NOMO-1 (cell line): ENCODE measurements around the gene BUB3.
"Not testable (repeated sequence)": the region's sequence is repeated elsewhere in the genome, so short reads cannot be mapped to it uniquely, and the experiment has no call there.

Experiments
- DNase-seq, 2 experiments: peaks; one replicate each; lab custom pipeline; 2025; ENCODE audit not compliant: unreplicated experiment in 2 of 2; lab: John Stamatoyannopoulos, UW

Gene BUB3

GRCh38 chr10:123153486-123154091 lies 613 bp upstream of the BUB3 start:
- DNase-seq: no peak

- DNase-seq: no peak
Observed at GRCh38 chr10:123154711-123155505, 706 bp downstream of the BUB3 start.

GRCh38 chr10:123156078-123156477 lies 1.9 kb downstream of the BUB3 start:
- no peak for DNase-seq

GRCh38 chr10:123157210-123157609 lies 3.0 kb downstream of the BUB3 start:
- DNase-seq: no peak

- DNase-seq: no peak
Observed at GRCh38 chr10:123158682-123159081, 4.5 kb downstream of the BUB3 start.

- no peak for DNase-seq
Observed at GRCh38 chr10:123160311-123160980, 6.2 kb downstream of the BUB3 start.

GRCh38 chr10:123164319-123164718 lies 10.1 kb downstream of the BUB3 start:
- no peak for DNase-seq

GRCh38 chr10:123165445-123166072 lies 11.4 kb downstream of the BUB3 start:
- no peak for DNase-seq

- no peak for DNase-seq
Observed at GRCh38 chr10:123166618-123167017, 12.4 kb downstream of the BUB3 start.

GRCh38 chr10:123170961-123171360 lies 16.8 kb downstream of the BUB3 start:
- no peak for DNase-seq

GRCh38 chr10:123171616-123172015 lies 17.4 kb downstream of the BUB3 start:
- DNase-seq: not testable (repeated sequence)

- DNase-seq: no peak
Observed at GRCh38 chr10:123175389-123176387, 21.5 kb downstream of the BUB3 start.

GRCh38 chr10:123178390-123178789 lies 24.2 kb downstream of the BUB3 start:
- not testable (repeated sequence) for DNase-seq

- DNase-seq: no peak
Observed at GRCh38 chr10:123180101-123181090, 26.2 kb downstream of the BUB3 start.

- no peak for DNase-seq
Observed at GRCh38 chr10:123183724-123184123, 29.5 kb downstream of the BUB3 start.

- no peak for DNase-seq
Observed at GRCh38 chr10:123187781-123188180, 33.6 kb downstream of the BUB3 start.

GRCh38 chr10:123191886-123192285 lies 37.7 kb downstream of the BUB3 start:
- no peak for DNase-seq

GRCh38 chr10:123194056-123194455 lies 39.9 kb downstream of the BUB3 start:
- no peak for DNase-seq

GRCh38 chr10:123200531-123200930 lies 46.3 kb downstream of the BUB3 start:
- DNase-seq: no peak
